ENCODE data around the gene MYBPC1.

Gene MYBPC1

GRCh38 chr12:101698800-101699347 is 104.1 kb downstream of the MYBPC1 start:
- peak overlapping the region; percentile 98 for H3K27ac ChIP-seq
- peak; percentile 29 for TF ChIP-seq CTCF (IDR thresholded peaks at IDR 0.05)
- TF ChIP-seq ZFX (IDR thresholded peaks at IDR 0.05; ENCODE audit: borderline replicate concordance), result no peak

DNA sequence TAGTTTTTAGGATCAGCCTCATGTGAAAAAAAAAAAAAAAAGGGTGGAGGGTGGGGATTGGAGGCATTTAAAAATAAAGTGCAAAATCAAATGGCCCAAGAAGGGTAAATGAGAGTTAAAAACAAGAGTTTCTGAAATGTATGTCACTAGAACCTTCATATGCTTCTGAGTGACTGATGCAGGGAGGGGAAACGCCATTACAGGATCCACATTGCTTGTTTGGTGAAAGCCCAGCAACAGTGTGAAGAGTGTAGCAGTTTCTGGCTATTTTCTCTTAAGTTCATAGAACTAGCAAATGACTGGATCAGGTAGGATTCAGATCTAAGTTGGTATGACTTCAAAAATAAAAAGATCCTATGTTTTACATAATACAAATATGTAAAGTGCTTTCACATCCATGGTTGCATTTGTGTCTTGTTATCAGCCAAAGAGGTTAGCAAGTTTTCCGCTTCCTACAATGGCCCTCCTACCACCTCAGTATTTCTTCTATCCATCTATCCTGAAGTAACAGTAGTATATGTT is 105.6 kb downstream of the MYBPC1 start:
- H3K27ac ChIP-seq, result peak overlapping the region; percentile 98
- no peak for TF ChIP-seq CTCF (IDR thresholded peaks at IDR 0.05)
- no peak for TF ChIP-seq ZFX (IDR thresholded peaks at IDR 0.05; ENCODE audit: borderline replicate concordance)

DNA sequence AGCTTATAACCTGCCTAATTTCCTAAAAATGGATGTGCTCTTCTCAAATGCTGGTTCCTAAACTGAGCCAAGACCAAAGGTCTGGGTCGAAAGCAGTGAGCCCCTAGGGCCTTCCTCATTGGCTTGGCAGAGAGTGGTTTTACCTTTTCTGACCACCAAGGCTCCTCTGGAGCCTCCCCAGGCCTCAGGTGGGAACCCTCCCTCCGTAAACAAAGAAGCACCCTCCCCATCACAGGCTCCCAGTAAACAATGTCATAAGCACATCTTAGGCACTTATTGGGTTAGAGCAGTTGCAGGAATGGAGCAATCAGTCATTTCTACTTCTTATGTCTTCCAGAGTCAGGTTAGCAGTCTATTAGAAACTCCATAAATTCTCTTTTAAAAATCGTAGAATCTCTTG is 108.7 kb downstream of the MYBPC1 start:
- TF ChIP-seq CTCF (IDR thresholded peaks at IDR 0.05) (no peak), ZFX (IDR thresholded peaks at IDR 0.05; ENCODE audit: borderline replicate concordance) (no peak)
- H3K27ac ChIP-seq, result peak overlapping the region; percentile 98

DNA sequence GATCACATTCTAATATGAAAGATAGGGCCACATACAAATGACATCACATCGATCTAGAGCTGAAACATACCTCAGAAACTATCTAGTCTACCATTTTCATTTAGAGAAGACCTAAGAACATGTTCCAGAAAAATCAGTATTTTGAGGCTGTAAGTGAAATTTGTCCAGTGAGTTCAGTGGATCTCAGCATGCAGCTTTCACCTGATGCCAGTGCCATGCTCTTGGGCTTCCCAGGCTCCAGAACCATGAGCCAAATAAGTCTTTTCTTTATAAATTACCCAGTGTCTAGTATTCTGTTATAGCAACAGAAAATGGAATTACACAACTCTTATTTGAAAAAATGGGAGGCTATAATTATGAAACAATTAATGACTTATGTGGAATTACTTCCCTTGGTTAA is 111.6 kb downstream of the MYBPC1 start:
- TF ChIP-seq CTCF (IDR thresholded peaks at IDR 0.05) (no peak), ZFX (IDR thresholded peaks at IDR 0.05; ENCODE audit: borderline replicate concordance) (no peak)
- peak overlapping the region; percentile 89 for H3K27ac ChIP-seq

- H3K27ac ChIP-seq, result peak overlapping the region; percentile 89
- TF ChIP-seq ZFX (IDR thresholded peaks at IDR 0.05; ENCODE audit: borderline replicate concordance) (no peak), CTCF (IDR thresholded peaks at IDR 0.05) (no peak)
Observed at GRCh38 chr12:101707131-101707782, 112.5 kb downstream of the MYBPC1 start.

- peak overlapping the region; percentile 89 for H3K27ac ChIP-seq
- TF ChIP-seq ZFX (IDR thresholded peaks at IDR 0.05; ENCODE audit: borderline replicate concordance), result no peak
Observed at GRCh38 chr12:101710288-101710687, 115.5 kb downstream of the MYBPC1 start.

GRCh38 chr12:101713059-101713682 is 118.4 kb downstream of the MYBPC1 start:
- no peak for TF ChIP-seq ZFX (IDR thresholded peaks at IDR 0.05; ENCODE audit: borderline replicate concordance)
- peak overlapping the region; percentile 89 for H3K27ac ChIP-seq

DNA sequence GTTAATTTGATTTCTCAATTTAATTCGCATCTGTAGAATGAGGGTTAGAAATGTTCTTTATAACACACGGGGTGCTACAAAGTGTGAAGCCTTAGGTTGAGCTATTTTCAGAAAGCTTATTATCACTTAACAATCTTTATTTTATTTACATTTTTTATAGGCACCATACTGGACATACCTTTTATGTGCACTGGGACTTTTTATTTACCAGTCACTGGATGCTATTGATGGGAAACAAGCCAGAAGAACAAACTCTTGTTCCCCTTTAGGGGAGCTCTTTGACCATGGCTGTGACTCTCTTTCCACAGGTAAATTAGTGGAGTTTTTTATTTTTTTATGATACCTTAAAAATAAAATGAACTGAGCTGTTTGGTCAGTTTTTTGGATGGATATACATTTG is 119.2 kb downstream of the MYBPC1 start:
- peak overlapping the region; percentile 89 for H3K27ac ChIP-seq
- no peak for TF ChIP-seq CTCF (IDR thresholded peaks at IDR 0.05)
- TF ChIP-seq ZFX (IDR thresholded peaks at IDR 0.05; ENCODE audit: borderline replicate concordance), result no peak
